Measurements from ENCODE around the gene TOB2. TPM values are rescaled to one million over a fixed set of nuclear protein-coding genes. Genes with fewer than 3 reads are reported as not detected.

TOB2 gene, protein sequence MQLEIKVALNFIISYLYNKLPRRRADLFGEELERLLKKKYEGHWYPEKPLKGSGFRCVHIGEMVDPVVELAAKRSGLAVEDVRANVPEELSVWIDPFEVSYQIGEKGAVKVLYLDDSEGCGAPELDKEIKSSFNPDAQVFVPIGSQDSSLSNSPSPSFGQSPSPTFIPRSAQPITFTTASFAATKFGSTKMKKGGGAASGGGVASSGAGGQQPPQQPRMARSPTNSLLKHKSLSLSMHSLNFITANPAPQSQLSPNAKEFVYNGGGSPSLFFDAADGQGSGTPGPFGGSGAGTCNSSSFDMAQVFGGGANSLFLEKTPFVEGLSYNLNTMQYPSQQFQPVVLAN
- 54.3 TPM for total RNA-seq
- polyA plus RNA-seq (ENCODE audit: insufficient read depth, low read depth, low replicate concordance) = 20.8 TPM
- long read RNA-seq, donor 1, full-length matches to known transcripts = 16 of 16 reads
- long read RNA-seq, donor 1, partial matches to known transcripts = 0 of 16 reads
- long read RNA-seq, donor 1, other reads (novel, unspliced or antisense) = 0 of 16 reads
- long read RNA-seq, donor 2, full-length matches to known transcripts = 16 of 16 reads
- long read RNA-seq, donor 2, partial matches to known transcripts = 0 of 16 reads
- long read RNA-seq, donor 2, other reads (novel, unspliced or antisense) = 0 of 16 reads
- long read RNA-seq, donor 3, full-length matches to known transcripts = 34 of 39 reads
- long read RNA-seq, donor 3, partial matches to known transcripts = 5 of 39 reads
- long read RNA-seq, donor 3, other reads (novel, unspliced or antisense) = 0 of 39 reads
- long read RNA-seq, donor 4, full-length matches to known transcripts = 22 of 22 reads
- long read RNA-seq, donor 4, partial matches to known transcripts = 0 of 22 reads
- long read RNA-seq, donor 4, other reads (novel, unspliced or antisense) = 0 of 22 reads
- long read RNA-seq, donor 5 = 0 reads
- long read RNA-seq, donor 6, full-length matches to known transcripts = 1 of 82 reads
- long read RNA-seq, donor 6, partial matches to known transcripts = 81 of 82 reads
- long read RNA-seq, donor 6, other reads (novel, unspliced or antisense) = 0 of 82 reads
- long read RNA-seq, donor 7, full-length matches to known transcripts = 15 of 65 reads
- long read RNA-seq, donor 7, partial matches to known transcripts = 0 of 65 reads
- long read RNA-seq, donor 7, other reads (novel, unspliced or antisense) = 50 of 65 reads
- long read RNA-seq, donor 8, full-length matches to known transcripts = 6 of 6 reads
- long read RNA-seq, donor 8, partial matches to known transcripts = 0 of 6 reads
- long read RNA-seq, donor 8, other reads (novel, unspliced or antisense) = 0 of 6 reads
- long read RNA-seq, donor 9, full-length matches to known transcripts = 8 of 8 reads
- long read RNA-seq, donor 9, partial matches to known transcripts = 0 of 8 reads
- long read RNA-seq, donor 9, other reads (novel, unspliced or antisense) = 0 of 8 reads
- long read RNA-seq, donor 10, full-length matches to known transcripts = 24 of 24 reads
- long read RNA-seq, donor 10, partial matches to known transcripts = 0 of 24 reads
- long read RNA-seq, donor 10, other reads (novel, unspliced or antisense) = 0 of 24 reads

DNA sequence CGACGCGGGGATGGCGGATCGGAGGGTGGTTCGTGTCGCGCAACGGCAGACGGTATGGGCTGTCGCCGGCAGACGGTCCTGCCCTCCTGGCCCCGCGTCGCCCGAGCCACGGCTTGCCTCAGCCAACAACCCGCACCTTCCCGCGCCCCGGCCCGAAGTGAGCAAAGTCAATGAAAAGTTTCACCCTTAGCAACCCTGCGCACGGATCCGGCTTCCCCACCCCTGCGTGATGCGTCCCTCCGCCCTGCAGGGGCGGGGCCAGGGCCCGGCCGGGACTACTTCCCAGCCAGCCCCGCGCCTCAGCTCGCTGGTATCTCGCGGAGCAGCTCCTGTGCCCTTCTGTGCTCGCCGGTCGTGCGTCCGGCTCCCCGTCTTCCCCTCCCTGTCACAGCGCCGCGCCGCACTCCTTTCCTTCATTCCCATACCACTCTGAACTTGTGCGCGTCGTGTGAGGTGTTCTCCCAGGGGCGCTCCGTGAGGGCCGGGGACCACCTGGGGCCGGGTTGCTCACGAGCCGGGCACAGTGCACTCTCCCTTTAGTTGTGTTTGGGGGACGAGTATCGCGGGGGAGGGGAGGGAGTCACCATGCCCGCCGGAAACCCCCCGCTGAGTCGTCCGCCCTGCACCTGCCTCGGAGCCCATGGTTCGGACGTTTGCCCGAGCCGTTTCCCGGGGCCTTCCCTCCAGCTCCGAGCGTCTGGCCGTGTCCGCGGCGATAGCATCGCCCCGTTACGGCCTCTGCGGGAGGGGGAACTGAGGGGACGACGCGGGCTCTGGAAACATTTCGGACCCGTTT is at the start of gene TOB2:
Gene TOB2, minus strand, starts transcription at position 163 of the 796 bp plus-strand sequence. CDS start 9,456 bp downstream, outside the sequence.
- TF ChIP-seq, protein P1, sequence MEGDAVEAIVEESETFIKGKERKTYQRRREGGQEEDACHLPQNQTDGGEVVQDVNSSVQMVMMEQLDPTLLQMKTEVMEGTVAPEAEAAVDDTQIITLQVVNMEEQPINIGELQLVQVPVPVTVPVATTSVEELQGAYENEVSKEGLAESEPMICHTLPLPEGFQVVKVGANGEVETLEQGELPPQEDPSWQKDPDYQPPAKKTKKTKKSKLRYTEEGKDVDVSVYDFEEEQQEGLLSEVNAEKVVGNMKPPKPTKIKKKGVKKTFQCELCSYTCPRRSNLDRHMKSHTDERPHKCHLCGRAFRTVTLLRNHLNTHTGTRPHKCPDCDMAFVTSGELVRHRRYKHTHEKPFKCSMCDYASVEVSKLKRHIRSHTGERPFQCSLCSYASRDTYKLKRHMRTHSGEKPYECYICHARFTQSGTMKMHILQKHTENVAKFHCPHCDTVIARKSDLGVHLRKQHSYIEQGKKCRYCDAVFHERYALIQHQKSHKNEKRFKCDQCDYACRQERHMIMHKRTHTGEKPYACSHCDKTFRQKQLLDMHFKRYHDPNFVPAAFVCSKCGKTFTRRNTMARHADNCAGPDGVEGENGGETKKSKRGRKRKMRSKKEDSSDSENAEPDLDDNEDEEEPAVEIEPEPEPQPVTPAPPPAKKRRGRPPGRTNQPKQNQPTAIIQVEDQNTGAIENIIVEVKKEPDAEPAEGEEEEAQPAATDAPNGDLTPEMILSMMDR (IDR thresholded peaks at IDR 0.05; ENCODE audit: borderline replicate concordance, extremely low read depth, insufficient read depth) = no peak
- DNase-seq (peak; percentile 96 to 99 (median 97)), FAIRE-seq (no peak)
- Histone ChIP-seq H3K9ac (ENCODE audit: low read length in 3 of 3) (peak within 1 kb of the TSS; percentile 94 to 100 (median 100)), H3K4me3 (ENCODE audit: low read length in 3 of 3) (peak within 1 kb of the TSS; percentile 91 to 97 (median 96)), H3K9me3 (ENCODE audit: control insufficient read depth in 2 of 3, insufficient read depth in 1 of 3, low read length in 3 of 3) (no peaks in the 10 kb centered on the region), H3K4me1 (ENCODE audit: control insufficient read depth in 2 of 3, insufficient read depth in 2 of 3, low read depth in 1 of 3, low read length in 3 of 3) (peaks cover 5 to 20% (median 17%) of the 10 kb centered on the region in 3 donors), H3K27ac (ENCODE audit: low read depth in 2 of 2, low read length in 2 of 2) (peak within 1 kb of the TSS; percentile 97 to 100), H3K36me3 (ENCODE audit: control insufficient read depth in 2 of 3, insufficient read depth in 3 of 3, low read length in 3 of 3) (peaks cover 0 to 5% (median 3%) of the 10 kb centered on the region in 3 donors), H3K27me3 (ENCODE audit: control insufficient read depth, insufficient read depth, low read length) (no peaks in the 10 kb centered on the region)
- intact Hi-C loops (cut with DNase I) = no loop called here

DNA sequence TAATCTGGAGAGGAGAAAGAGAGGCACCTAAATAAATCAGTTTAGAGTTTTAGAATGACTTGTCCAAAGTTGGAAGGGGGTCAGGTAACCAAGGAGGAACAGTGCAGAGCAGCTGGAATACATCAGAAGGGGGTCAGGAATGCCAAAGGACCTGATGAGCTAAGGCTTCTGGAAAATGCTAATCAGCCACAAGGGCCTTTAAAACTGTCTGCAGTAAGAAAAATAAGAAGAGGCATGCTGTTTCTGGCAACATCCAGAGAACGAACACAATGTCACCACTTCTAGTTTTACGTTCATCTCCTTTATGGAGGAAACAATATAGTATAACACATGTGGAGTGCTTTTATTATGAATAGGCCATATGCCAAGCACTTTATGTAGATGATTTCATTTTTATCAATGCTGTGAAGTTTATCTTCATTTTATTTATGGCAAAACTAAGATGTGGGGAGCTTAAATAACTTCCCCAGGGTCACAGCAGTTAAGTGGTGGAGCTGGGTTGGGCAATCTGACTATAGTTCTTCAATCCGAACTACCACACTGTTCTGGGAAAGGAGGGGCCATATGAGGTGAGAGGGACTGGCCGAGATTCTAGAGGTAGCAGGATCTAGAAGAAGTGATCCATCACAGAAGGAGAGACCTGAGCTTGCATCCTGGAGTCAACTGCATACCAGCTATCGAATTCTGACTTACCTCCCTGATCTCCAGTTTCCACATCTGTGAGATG is 44.9 kb upstream of the TOB2 start:
- no peak overlapping the region for H3K27ac ChIP-seq (ENCODE audit: low read depth in 2 of 2, low read length in 2 of 2)
- TF ChIP-seq, protein P1 (IDR thresholded peaks at IDR 0.05; ENCODE audit: borderline replicate concordance, extremely low read depth, insufficient read depth) = no peak
- peak in 3 of 5 donors; percentile 37 to 77 (median 66) for DNase-seq
- FAIRE-seq = no peak
- H3K9me3 ChIP-seq (ENCODE audit: control insufficient read depth in 2 of 3, insufficient read depth in 1 of 3, low read length in 3 of 3) = no peaks in the 10 kb centered on the region
- H3K9ac ChIP-seq (ENCODE audit: low read length in 3 of 3) = peak overlapping the region in 1 of 3 donors; percentile 16
- H3K4me1 ChIP-seq (ENCODE audit: control insufficient read depth in 2 of 3, insufficient read depth in 2 of 3, low read depth in 1 of 3, low read length in 3 of 3) = peaks cover 0 to 32% (median 16%) of the 10 kb centered on the region in 3 donors
- H3K36me3 ChIP-seq (ENCODE audit: control insufficient read depth in 2 of 3, insufficient read depth in 3 of 3, low read length in 3 of 3) = peaks cover 0 to under 1% (median 0%) of the 10 kb centered on the region in 3 donors
- intact Hi-C loops (cut with DNase I) = no loop called here
- no peaks in the 10 kb centered on the region for H3K27me3 ChIP-seq (ENCODE audit: control insufficient read depth, insufficient read depth, low read length)
- H3K4me3 ChIP-seq (ENCODE audit: low read length in 3 of 3) = no peak overlapping the region

Measured in kidney (tissue), 22 donors.